Activated naive CD4-positive, alpha-beta T cell treated with anti-CD3 and anti-CD28 coated beads for 36 hours (primary cell): Measurements from ENCODE around the gene RARRES1. TPM values are rescaled to one million over a fixed set of nuclear protein-coding genes. Genes with fewer than 3 reads are reported as not detected.

Experiments used
- CTCF ChIA-PET: fragments of 350-600 bp; sonication (Branson Sonifier 250); formaldehyde crosslinking; loops from one replicate; lab custom pipeline; 2021; ENCODE audit warnings: antibody characterized with exemption; lab: Charles Lee
- DNase-seq: peaks from one replicate; pipeline ENCODE4 v3.0.0-alpha.2; 2020
- H3K27ac Mint-ChIP-seq: one replicate; pipeline ENCODE4 v1.8.0; 2021; ENCODE audit warnings: mild to moderate bottlenecking, mixed read lengths
- H3K27me3 Mint-ChIP-seq: one replicate; pipeline ENCODE4 v1.8.0; 2021; ENCODE audit warnings: low read depth, mixed read lengths
- H3K36me3 Mint-ChIP-seq: one replicate; pipeline ENCODE4 v1.8.0; 2021; ENCODE audit warnings: low read depth, mixed read lengths
- H3K4me1 Mint-ChIP-seq: one replicate; pipeline ENCODE4 v1.8.0; 2021; ENCODE audit warnings: low read depth, mixed read lengths
- H3K4me3 Mint-ChIP-seq: one replicate; pipeline ENCODE4 v1.8.0; 2021; ENCODE audit warnings: mild to moderate bottlenecking, moderate library complexity, mixed read lengths
- H3K9me3 Mint-ChIP-seq: one replicate; pipeline ENCODE4 v1.8.0; 2021; ENCODE audit warnings: mixed read lengths
- intact Hi-C: fragments of 100-400 bp; cut with micrococcal nuclease; formaldehyde crosslinking; loops from one replicate; pipeline ENCODE4 v1.15.1; 2023
- total RNA-seq, 2 experiments: library from RNA; stranded (reverse); gene quantifications; one replicate each; pipeline ENCODE4 v1.2.3, GENCODE V29; 2021

The RARRES1 gene
- total RNA-seq, 2 experiments from 2014 or later = not detected

DNA sequence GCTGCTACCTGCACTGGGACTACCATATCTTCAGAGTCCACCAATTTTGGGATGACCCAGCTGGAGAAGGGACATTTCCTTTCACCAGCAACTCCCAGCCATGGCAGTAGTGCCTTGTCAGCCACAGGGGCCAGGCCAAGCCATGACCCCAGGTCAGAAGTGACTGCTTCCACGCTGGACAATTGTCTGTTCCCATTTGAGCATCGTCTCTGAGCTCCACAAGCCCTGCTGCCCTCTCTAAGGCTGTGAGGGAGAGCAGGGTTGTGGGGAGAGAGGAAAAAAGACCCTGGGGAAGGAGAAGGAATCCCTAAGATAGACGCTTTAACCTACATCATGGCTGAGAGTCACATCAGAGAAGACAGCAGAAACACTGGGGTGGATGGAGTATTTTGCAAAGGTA lies 7.4 kb upstream of the RARRES1 start:
- H3K4me1 Mint-ChIP-seq = peaks cover 9% of the 10 kb centered on the region
- CTCF ChIA-PET = interaction anchor here (1.1 kb wide), 1 partner anchor 11 kb away, joined by 3 read pairs; no protein-coding TSS in a partner anchor

DNA sequence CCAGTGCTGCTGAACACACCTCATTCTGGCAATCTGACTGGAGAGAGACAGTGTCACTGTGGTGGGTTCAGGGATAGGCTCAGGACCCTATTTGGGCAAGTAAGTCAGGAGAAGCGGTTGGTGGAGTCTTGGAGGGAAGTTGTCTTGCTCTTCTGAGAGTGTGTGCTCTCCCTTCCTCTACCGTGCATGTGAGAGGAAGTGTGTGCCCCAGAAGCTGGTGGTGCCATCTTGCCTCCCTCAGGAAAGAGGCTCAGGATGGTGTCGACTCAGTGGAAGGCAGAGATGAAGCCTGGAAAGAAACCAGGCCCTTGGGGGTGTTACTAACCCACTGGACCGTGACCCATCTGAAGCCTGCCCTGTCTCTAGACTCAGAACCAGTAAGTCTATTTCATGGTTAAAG lies 6.8 kb upstream of the RARRES1 start:
- CTCF ChIA-PET = interaction anchor here (1.1 kb wide), 1 partner anchor 10 kb away, joined by 3 read pairs; no protein-coding TSS in a partner anchor
- intact Hi-C loops = no loop called here
- Mint-ChIP-seq H3K27ac (no peak overlapping the region), H3K9me3 (peaks cover 10% of the 10 kb centered on the region), H3K4me3 (no peak overlapping the region), H3K36me3 (peaks cover 8% of the 10 kb centered on the region), H3K27me3 (no peaks in the 10 kb centered on the region), H3K4me1 (peaks cover 9% of the 10 kb centered on the region)
- DNase-seq = no peak

More for the DNA sequence above, 7.4 kb upstream of the RARRES1 start:
- intact Hi-C loops = no loop called here
- H3K27ac Mint-ChIP-seq = no peak overlapping the region
- peaks cover 8% of the 10 kb centered on the region for H3K36me3 Mint-ChIP-seq
- H3K27me3 Mint-ChIP-seq = no peaks in the 10 kb centered on the region
- no peak overlapping the region for H3K4me3 Mint-ChIP-seq
- no peak for DNase-seq
- peaks cover 9% of the 10 kb centered on the region for H3K9me3 Mint-ChIP-seq

DNA sequence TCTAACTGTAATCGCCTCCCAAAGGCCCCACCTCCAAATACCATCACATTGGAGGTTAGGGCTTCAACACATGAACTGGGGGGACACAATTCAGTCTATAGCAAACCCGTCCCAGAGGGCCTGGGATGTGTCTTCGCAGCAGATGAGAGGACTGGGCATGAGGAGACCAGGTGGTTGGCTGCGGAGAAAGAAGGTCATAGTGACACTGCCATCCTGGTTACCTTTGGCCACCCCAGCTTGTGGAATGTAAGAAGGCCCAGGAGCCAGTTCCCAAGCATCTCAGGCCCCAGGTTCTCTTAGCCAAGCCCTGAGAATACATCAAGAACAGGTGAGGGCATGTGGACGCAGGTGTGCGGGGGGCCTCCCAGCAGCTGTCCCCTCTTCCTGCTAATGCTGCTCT lies 6.4 kb upstream of the RARRES1 start:
- DNase-seq = no peak
- Mint-ChIP-seq H3K27ac (no peak overlapping the region), H3K4me3 (no peak overlapping the region), H3K36me3 (peaks cover 9% of the 10 kb centered on the region), H3K9me3 (peaks cover 10% of the 10 kb centered on the region), H3K4me1 (peaks cover 9% of the 10 kb centered on the region), H3K27me3 (no peaks in the 10 kb centered on the region)
- CTCF ChIA-PET = no interaction called here
- intact Hi-C loops = no loop called here

DNA sequence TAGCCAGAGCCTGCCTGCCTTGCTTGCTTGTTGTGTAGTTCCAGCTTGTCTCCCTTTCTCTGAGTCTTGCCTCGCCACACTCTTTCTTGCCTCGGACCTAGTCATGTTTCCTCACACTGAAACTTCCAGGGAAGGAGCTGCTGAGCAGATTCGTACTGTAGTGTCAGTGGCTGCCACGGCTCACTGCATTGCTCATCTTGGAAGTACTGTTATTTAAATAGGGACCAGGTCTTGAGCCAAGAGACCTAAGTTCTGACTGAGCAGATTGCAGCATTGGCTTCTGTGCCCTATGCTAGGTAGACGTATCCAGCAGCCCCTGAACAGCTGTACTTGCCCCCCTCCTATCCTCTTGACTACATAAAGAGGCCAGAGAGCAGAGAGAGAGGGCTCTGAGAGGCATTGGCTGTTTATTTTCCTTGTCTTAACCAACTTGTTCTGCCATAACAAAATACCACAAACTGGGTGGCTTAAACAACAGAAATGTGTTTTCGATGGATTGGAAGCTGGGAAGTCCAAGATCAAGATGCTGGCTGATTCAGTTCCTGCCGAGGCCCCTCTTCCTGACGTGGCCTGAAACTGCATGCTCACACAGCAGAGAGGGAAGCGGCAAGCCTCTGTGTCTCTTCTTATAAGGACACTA lies 5.8 kb upstream of the RARRES1 start:
- CTCF ChIA-PET = interaction anchor here (0.6 kb wide), 1 partner anchor 358 kb away, joined by 3 read pairs; no protein-coding TSS in a partner anchor
- Mint-ChIP-seq H3K4me3 (no peak overlapping the region), H3K36me3 (peaks cover 9% of the 10 kb centered on the region), H3K4me1 (peaks cover 9% of the 10 kb centered on the region), H3K9me3 (peaks cover 10% of the 10 kb centered on the region), H3K27me3 (no peaks in the 10 kb centered on the region), H3K27ac (no peak overlapping the region)
- intact Hi-C loops = no loop called here
- no peak for DNase-seq

DNA sequence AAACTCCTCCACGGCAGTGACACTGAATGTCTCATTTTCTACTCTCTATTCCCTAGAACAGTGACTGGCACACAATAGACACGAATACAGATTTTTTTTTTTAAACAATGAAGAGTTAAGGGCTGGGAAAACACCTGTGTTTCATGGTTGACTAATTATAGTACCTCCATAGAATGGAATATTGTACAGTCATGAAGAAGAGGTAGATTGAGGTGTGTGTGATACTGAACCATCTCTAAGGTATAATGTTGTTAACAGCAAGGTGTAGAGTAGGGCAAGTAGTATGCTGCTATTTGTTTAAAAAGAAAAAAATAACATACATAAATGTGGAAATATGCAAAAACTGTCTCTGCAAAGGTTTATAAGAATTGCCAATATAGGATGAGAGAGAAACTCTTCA lies 5.2 kb upstream of the RARRES1 start:
- H3K27me3 Mint-ChIP-seq = no peaks in the 10 kb centered on the region
- no peak overlapping the region for H3K4me3 Mint-ChIP-seq
- no peak overlapping the region for H3K27ac Mint-ChIP-seq
- H3K4me1 Mint-ChIP-seq = peaks cover 8% of the 10 kb centered on the region
- no peak for DNase-seq
- peaks cover 9% of the 10 kb centered on the region for H3K36me3 Mint-ChIP-seq
- intact Hi-C loops = no loop called here
- H3K9me3 Mint-ChIP-seq = peaks cover 10% of the 10 kb centered on the region
- CTCF ChIA-PET = interaction anchor here (0.6 kb wide), 1 partner anchor 357 kb away, joined by 3 read pairs; no protein-coding TSS in a partner anchor

DNA sequence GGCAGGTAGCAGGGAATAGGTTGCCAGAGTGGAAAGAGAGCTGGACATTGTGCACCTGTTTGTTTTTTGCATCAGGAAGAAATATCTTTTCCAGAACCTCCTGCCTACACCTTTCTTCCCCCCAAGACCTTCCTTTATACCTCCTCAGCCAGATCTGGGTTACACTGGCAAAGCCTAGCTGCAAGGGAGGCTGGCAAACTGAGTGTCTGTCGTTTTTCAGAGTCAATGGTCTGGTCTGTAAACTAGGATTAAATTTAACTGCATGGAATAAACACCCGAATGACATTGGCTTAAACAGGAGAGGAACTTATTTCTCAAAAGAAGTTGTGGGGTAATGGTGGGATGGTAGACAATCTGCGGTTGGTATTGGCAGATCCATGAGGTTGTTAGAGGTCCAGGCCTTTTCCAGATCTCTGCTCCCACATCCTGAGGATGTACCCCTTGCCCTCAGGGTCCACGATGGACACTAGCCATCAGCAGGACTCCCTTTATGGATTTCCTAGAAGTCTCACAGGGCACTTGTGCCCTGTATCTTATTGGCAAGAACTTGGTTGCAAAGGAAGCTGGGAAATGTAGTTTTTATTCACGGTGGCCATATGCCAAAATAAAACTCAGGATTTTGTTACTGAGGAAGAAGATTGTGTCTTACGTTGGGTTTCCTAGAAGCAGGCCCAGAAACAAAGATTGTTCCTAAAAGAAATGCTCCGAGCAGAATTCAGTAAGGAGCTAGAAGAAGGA lies 3.2 kb upstream of the RARRES1 start:
- Mint-ChIP-seq H3K9me3 (peaks cover 10% of the 10 kb centered on the region), H3K36me3 (peaks cover 6% of the 10 kb centered on the region), H3K27me3 (no peaks in the 10 kb centered on the region), H3K4me1 (peaks cover 4% of the 10 kb centered on the region), H3K4me3 (no peak overlapping the region), H3K27ac (no peak overlapping the region)
- intact Hi-C loops = no loop called here
- no peak for DNase-seq
- CTCF ChIA-PET = interaction anchor here (1.3 kb wide), 1 partner anchor 18 kb away, joined by 3 read pairs; no protein-coding TSS in a partner anchor

DNA sequence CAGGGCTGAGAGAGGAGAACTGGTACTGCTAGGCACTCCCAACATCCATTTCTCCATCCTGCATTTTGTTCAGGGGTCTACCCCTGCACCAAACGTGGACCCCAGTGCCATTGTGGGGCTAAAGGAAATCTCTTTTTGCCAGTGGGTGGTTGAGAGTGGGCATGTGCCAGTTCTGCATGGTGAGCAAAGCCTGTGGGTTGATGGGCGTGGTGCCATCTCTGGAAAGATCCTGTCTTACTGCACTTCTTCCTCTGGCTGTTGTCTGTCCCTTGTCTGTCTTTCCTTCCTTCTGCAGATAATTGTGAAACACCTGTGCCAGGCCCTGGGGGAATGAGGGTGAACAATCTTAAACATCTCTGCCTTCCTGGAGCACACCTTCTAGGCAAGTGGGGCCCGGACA lies 1.4 kb upstream of the RARRES1 start:
- peaks cover 2% of the 10 kb centered on the region for H3K27me3 Mint-ChIP-seq
- no peak overlapping the region for H3K27ac Mint-ChIP-seq
- no peak for DNase-seq
- H3K36me3 Mint-ChIP-seq = peaks cover 6% of the 10 kb centered on the region
- peaks cover 10% of the 10 kb centered on the region for H3K9me3 Mint-ChIP-seq
- no peak overlapping the region for H3K4me3 Mint-ChIP-seq
- CTCF ChIA-PET = no interaction called here
- H3K4me1 Mint-ChIP-seq = peaks cover 4% of the 10 kb centered on the region
- intact Hi-C loops = no loop called here

DNA sequence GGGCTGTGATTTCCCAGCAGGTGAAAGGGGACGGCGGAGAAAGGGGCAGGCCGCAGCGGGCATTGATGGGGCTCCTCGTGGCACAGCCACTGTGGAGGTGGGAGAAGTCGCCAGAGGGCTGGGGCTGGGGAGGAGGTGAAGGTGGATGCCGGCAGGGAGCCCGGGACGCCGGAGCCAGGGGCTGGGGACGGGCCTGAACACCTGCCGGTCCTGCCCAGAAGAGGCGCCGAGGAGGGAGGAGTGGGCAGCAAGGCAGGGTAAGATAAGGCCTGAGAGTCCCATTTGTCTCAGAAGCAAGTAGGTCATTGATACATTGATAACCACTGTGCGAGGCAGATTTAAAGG lies 571 bp upstream of the RARRES1 start:
- Mint-ChIP-seq H3K9me3 (peaks cover 10% of the 10 kb centered on the region), H3K4me1 (peaks cover 5% of the 10 kb centered on the region), H3K27me3 (peaks cover 2% of the 10 kb centered on the region), H3K27ac (no peak overlapping the region), H3K4me3 (no peak overlapping the region), H3K36me3 (peaks cover 6% of the 10 kb centered on the region)
- CTCF ChIA-PET = no interaction called here
- DNase-seq = no peak
- intact Hi-C loops = no loop called here

DNA sequence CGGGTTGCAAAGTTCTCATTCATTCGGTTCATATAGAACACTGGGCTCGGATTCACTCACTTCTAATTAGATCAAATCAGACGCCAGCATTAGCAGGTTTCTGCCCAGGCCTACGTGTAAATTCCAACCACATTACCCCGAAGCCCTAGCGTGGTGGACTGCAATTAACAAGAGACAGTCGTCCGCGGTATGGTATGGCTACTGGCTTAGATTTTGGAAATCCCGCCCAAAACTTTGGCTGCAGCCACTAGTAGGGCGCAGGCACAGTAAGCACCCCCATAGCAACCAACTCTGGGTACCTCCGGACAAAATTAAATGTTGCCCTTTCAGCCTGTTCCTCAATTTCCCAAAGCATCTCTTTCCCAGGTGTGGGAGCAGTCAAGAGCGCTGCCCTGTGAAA lies 771 bp downstream of the RARRES1 start:
- Mint-ChIP-seq H3K27me3 (peaks cover 2% of the 10 kb centered on the region), H3K4me3 (peak overlapping the region; percentile 50), H3K4me1 (peaks cover 8% of the 10 kb centered on the region), H3K9me3 (peaks cover 10% of the 10 kb centered on the region), H3K36me3 (peaks cover 6% of the 10 kb centered on the region), H3K27ac (no peak overlapping the region)
- intact Hi-C loops = no loop called here
- DNase-seq = no peak
- CTCF ChIA-PET = no interaction called here

DNA sequence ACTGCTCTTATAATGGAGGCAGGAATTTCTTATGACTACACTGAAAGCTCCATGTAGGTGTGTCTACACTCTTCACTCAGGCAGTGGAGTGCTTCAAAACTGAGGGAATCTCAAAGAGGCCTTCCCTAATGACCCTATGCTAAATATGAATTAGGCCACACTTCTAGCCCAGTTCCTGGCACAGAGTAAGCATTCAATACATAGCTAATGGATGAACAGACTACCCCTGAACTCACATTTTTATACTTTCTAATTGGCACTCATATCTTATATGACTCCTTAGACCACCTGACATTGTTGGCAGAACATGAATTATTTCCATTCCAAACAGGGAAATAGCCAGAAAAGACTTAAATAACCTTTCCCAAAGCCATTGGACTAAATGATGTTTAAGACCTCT lies 3.4 kb downstream of the RARRES1 start:
- Mint-ChIP-seq H3K27me3 (peaks cover 2% of the 10 kb centered on the region), H3K4me1 (peaks cover 16% of the 10 kb centered on the region), H3K36me3 (peaks cover 2% of the 10 kb centered on the region), H3K9me3 (no peaks in the 10 kb centered on the region), H3K27ac (no peak overlapping the region), H3K4me3 (no peak overlapping the region)
- CTCF ChIA-PET = interaction anchor here (0.8 to 4.3 kb wide), 8 partner anchors 11 to 1197 kb away, joined by 3 to 41 read pairs (median 8); partner anchors contain the start of gene MFSD1
- intact Hi-C loops = loop anchor here (5.0 kb wide), 1 partner anchor 192 kb away; no protein-coding TSS in a partner anchor
- no peak for DNase-seq

DNA sequence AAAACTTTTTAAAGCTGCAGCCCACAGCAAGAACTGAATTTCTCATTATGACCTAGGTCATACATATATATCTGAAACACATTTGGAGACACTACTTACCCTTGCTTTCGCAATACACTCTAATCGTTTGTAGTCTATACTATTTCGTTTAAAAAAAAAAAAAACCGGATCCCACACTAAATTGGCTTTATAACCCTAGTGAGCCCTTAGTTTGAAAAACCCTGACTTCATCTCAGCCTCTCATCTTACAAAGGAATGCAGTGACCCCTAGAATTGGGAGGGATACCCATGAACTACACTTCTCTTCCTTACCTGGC lies 4.2 kb downstream of the RARRES1 start:
- Mint-ChIP-seq H3K36me3 (peaks cover under 1% of the 10 kb centered on the region), H3K27ac (no peak overlapping the region), H3K27me3 (peaks cover 2% of the 10 kb centered on the region), H3K4me3 (peak overlapping the region; percentile 19), H3K9me3 (no peaks in the 10 kb centered on the region), H3K4me1 (peaks cover 18% of the 10 kb centered on the region)
- no peak for DNase-seq
- CTCF ChIA-PET = interaction anchor here (1.0 to 4.3 kb wide), 25 partner anchors 9 to 1196 kb away, joined by 3 to 41 read pairs (median 7); partner anchors contain the start of genes LXN and MFSD1
- intact Hi-C loops = loop anchor here (5.0 kb wide), 1 partner anchor 191 kb away; no protein-coding TSS in a partner anchor

DNA sequence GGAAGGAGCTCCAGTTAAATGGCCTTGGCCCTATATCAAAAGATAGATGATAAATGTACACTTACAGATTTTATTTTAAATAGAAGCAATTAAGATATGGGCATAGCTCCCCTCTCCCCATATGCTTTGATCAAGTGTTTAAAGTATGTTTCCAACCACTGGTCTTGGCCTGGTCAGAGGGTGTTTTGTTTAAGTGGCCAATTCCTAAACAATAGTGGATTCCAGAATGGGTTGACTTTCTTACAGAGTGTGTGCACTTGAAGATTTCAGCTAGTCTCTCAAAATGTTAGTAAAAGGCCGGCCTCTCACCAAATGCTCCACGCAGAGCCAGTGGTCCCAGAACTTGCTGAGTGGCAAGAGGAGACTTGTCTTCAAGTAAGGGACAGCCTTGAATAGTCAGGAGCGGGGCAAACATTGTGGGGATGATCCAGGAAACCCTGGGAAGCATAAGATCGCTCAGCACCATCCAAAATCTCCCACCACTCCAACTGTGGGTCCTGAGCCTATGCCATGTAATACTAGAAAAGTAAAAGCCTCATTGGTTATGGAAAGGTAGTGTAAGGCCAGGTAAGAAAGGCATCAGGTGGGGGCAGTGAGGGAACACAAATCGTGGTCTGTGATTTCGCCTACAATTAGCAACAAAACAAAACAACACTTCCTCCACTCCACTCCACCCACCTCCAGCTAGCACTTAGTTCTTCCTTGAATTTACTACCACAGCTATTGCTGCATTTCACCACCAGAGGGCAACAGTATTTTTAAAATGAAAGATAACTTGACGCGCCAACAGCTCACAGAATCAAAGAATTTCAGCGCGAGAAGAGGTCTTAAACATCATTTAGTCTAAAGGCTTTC lies 4.8 kb downstream of the RARRES1 start:
- CTCF ChIA-PET = interaction anchor here (0.6 to 4.3 kb wide), 28 partner anchors 9 to 533 kb away, joined by 3 to 41 read pairs (median 6); partner anchors contain the start of genes LXN and MFSD1
- Mint-ChIP-seq H3K27ac (no peak overlapping the region), H3K4me3 (peak overlapping the region; percentile 19), H3K36me3 (peaks cover 4% of the 10 kb centered on the region), H3K9me3 (no peaks in the 10 kb centered on the region), H3K27me3 (peaks cover 2% of the 10 kb centered on the region), H3K4me1 (peaks cover 23% of the 10 kb centered on the region)
- intact Hi-C loops = loop anchor here (1.0 to 5.0 kb wide), 4 partner anchors 64 to 533 kb away; partner anchors contain the start of gene GFM1
- DNase-seq = peak; percentile 66
